ENCODE results near the gene CCDC142. TPM values are rescaled to one million over a fixed set of nuclear protein-coding genes. Genes with fewer than 3 reads are reported as not detected.

CCDC142 gene
- total RNA-seq, 2 experiments from 2014 or later: 10.2 to 12.4 TPM

DNA sequence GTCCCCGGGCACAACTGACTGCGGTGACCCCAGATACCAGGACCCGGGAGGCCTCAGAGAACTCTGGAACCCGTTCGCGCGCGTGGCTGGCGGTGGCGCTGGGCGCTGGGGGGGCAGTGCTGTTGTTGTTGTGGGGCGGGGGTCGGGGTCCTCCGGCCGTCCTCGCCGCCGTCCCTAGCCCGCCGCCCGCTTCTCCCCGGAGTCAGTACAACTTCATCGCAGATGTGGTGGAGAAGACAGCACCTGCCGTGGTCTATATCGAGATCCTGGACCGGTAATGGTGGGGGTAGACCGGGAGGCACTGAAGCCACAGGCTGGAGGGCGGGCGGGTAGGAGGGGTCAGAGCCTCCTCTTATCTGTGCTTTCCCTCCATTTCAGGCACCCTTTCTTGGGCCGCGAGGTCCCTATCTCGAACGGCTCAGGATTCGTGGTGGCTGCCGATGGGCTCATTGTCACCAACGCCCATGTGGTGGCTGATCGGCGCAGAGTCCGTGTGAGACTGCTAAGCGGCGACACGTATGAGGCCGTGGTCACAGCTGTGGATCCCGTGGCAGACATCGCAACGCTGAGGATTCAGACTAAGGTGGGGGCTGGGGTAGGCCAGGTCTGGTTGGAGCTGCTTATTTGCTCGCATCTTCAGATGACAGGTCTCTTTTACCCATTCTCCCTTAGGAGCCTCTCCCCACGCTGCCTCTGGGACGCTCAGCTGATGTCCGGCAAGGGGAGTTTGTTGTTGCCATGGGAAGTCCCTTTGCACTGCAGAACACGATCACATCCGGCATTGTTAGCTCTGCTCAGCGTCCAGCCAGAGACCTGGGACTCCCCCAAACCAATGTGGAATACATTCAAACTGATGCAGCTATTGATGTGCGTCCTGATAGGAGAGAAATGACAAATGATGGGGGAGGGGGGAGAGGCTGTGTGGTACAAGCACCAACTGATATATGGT lies 47.7 kb upstream of the CCDC142 start:
- ChIA-PET POLR2A (interaction anchor here (0.7 to 3.8 kb wide), 22 partner anchors 10 to 707 kb away, joined by 3 to 37 read pairs (median 9); partner anchors contain the start of genes C2orf81, CCDC142, INO80B and LBX2), CTCF (interaction anchor here (1.4 to 4.6 kb wide), 5 partner anchors 14 to 57 kb away, joined by 3 to 34 read pairs (median 6); partner anchors contain the start of genes CCDC142, PCGF1, TLX2 and TTC31)
- H3K4me1 Mint-ChIP-seq (ENCODE audit: low read depth): peaks cover 42% of the 10 kb centered on the region
- H3K36me3 ChIP-seq (ENCODE audit: insufficient read depth, low read length): peaks cover 41% of the 10 kb centered on the region
- H3K4me3 Mint-ChIP-seq: peak overlapping the region; percentile 91
- H3K36me3 Mint-ChIP-seq (ENCODE audit: low read depth): peaks cover 52% of the 10 kb centered on the region
- H3K4me1 ChIP-seq (ENCODE audit: insufficient read depth, low read length): peaks cover 35% of the 10 kb centered on the region
- H3K27me3 ChIP-seq (ENCODE audit: control insufficient read depth in 1 of 2, insufficient read depth in 2 of 2, low read length in 2 of 2): no peaks in the 10 kb centered on the region
- peak in 8 of 14 experiments; percentile 21 to 83 (median 40) for DNase-seq
- TF ChIP-seq, protein P1, sequence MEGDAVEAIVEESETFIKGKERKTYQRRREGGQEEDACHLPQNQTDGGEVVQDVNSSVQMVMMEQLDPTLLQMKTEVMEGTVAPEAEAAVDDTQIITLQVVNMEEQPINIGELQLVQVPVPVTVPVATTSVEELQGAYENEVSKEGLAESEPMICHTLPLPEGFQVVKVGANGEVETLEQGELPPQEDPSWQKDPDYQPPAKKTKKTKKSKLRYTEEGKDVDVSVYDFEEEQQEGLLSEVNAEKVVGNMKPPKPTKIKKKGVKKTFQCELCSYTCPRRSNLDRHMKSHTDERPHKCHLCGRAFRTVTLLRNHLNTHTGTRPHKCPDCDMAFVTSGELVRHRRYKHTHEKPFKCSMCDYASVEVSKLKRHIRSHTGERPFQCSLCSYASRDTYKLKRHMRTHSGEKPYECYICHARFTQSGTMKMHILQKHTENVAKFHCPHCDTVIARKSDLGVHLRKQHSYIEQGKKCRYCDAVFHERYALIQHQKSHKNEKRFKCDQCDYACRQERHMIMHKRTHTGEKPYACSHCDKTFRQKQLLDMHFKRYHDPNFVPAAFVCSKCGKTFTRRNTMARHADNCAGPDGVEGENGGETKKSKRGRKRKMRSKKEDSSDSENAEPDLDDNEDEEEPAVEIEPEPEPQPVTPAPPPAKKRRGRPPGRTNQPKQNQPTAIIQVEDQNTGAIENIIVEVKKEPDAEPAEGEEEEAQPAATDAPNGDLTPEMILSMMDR (IDR thresholded peaks at IDR 0.05): no peak
- H3K27ac Mint-ChIP-seq: peak overlapping the region; percentile 84
- peaks cover 0 to 6% of the 10 kb centered on the region in 2 experiments for H3K9me3 ChIP-seq (ENCODE audit: control insufficient read depth in 1 of 2, insufficient read depth in 1 of 2, low read length in 2 of 2)
- intact Hi-C loops (cut with DNase I, micrococcal nuclease): loop anchor here (1.0 to 10.0 kb wide), 5 partner anchors 24 to 706 kb away; partner anchors contain the start of genes DOK1 (in 1 of the 2) and STAMBP (in 1 of the 2)
- H3K4me3 ChIP-seq (ENCODE audit: low read length): peak overlapping the region; percentile 84
- peak; percentile 21 for ATAC-seq (ENCODE audit: poor library complexity)
- H3K9me3 Mint-ChIP-seq: no peaks in the 10 kb centered on the region
- no peaks in the 10 kb centered on the region for H3K27me3 Mint-ChIP-seq
- H3K27ac ChIP-seq (ENCODE audit: low read depth in 1 of 2, low read length in 2 of 2): peak overlapping the region; percentile 79 to 86

DNA sequence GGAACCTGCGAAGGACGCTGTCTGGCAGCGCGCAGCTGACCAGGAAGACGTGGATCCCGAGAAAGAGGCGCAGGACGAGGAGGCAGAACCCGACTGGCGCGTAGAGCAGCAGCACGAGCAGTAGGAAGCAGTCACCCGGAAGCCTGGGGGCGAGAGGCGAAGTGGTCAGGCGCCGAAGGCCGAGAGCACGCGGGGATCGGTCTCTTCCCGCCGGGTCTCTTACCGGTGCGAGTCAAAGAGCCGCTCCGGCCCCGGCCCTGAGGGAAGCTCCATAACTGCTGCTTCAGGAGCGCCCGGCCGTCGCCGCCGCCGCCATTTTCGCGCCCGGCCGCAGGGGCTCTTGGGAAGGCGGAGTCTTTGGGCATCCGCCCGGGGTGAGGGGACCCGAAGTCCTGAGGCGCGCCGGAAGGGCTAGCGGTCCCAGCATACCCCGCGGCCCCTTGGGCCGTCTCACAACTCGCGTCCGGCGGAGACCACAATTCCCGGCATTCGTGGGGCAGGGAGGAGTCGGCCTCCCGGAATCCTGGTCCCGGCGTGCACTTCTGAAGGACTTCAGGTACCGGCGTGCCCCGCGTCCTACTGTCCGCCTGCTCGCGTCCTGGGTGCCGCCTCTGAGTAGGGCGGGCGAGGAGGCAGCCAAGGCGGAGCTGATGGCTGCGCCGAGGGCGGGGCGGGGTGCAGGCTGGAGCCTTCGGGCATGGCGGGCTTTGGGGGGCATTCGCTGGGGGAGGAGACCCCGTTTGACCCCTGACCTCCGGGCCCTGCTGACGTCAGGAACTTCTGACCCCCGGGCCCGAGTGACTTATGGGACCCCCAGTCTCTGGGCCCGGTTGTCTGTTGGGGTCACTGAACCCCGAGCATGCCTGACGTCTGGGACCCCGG lies 46.8 kb upstream of the CCDC142 start, which contains the start of the genes AUP1 and HTRA2:
Gene AUP1 (minus strand): TSS at position 350 of the 882 bp plus-strand sequence. CDS start 77 bp downstream, at position 273.
Gene HTRA2 (plus strand): TSS at position 577 of the 882 bp plus-strand sequence. CDS start 74 bp downstream, at position 651.
- H3K27me3 Mint-ChIP-seq: no peaks in the 10 kb centered on the region
- Histone ChIP-seq H3K9me3 (ENCODE audit: control insufficient read depth in 1 of 2, insufficient read depth in 1 of 2, low read length in 2 of 2) (peaks cover 0 to 6% of the 10 kb centered on the region in 2 experiments), H3K27me3 (ENCODE audit: control insufficient read depth in 1 of 2, insufficient read depth in 2 of 2, low read length in 2 of 2) (no peaks in the 10 kb centered on the region), H3K4me3 (ENCODE audit: low read length) (peak within 1 kb of the TSS; percentile 84), H3K4me1 (ENCODE audit: insufficient read depth, low read length) (peaks cover 35% of the 10 kb centered on the region), H3K36me3 (ENCODE audit: insufficient read depth, low read length) (peaks cover 42% of the 10 kb centered on the region), H3K27ac (ENCODE audit: low read depth in 1 of 2, low read length in 2 of 2) (peak within 1 kb of the TSS; percentile 79 to 86)
- ATAC-seq (ENCODE audit: poor library complexity) (peak; percentile 90), DNase-seq (peak; percentile 69 to 94 (median 80))
- H3K9me3 Mint-ChIP-seq: no peaks in the 10 kb centered on the region
- H3K36me3 Mint-ChIP-seq (ENCODE audit: low read depth): peaks cover 57% of the 10 kb centered on the region
- ChIA-PET CTCF (interaction anchor here (1.5 to 4.6 kb wide), 5 partner anchors 15 to 75 kb away, joined by 3 to 34 read pairs (median 6); partner anchors contain the start of genes CCDC142, INO80B, PCGF1 and TLX2), POLR2A (interaction anchor here (0.7 to 3.8 kb wide), 17 partner anchors 9 to 706 kb away, joined by 3 to 37 read pairs (median 10); partner anchors contain the start of genes CCDC142, INO80B, LBX2 and MRPL53)
- peaks cover 42% of the 10 kb centered on the region for H3K4me1 Mint-ChIP-seq (ENCODE audit: low read depth)
- intact Hi-C loops (cut with DNase I, micrococcal nuclease): loop anchor here (1.0 to 10.0 kb wide), 9 partner anchors 15 to 705 kb away; partner anchors contain the start of genes DOK1 (in 2 of the 2), CCDC142 (in 1 of the 2), PCGF1 (in 1 of the 2) and STAMBP (in 1 of the 2)
- H3K27ac Mint-ChIP-seq: peak within 1 kb of the TSS; percentile 89
- peak within 1 kb of the TSS; percentile 92 for H3K4me3 Mint-ChIP-seq
- TF ChIP-seq, protein P1 (IDR thresholded peaks at IDR 0.05): no peak

Measured in CD4-positive, alpha-beta T cell (primary cell).